HFFc6 (cell line): ENCODE data around the gene IGFL4. TPM values are rescaled to one million over a fixed set of nuclear protein-coding genes. Genes with fewer than 3 reads are reported as not detected.

Source experiments
- DNase-seq: peaks from one replicate; pipeline ENCODE4 v3.0.0-alpha.2; 2018
- H3K27ac Mint-ChIP-seq: 2 replicates; pipeline ENCODE4 v1.8.0; 2020; ENCODE audit warnings: mild to moderate bottlenecking, mixed read lengths
- H3K27me3 Mint-ChIP-seq: 2 replicates; pipeline ENCODE4 v1.8.0; 2021; ENCODE audit warnings: mild to moderate bottlenecking, moderate library complexity, mixed read lengths; ENCODE audit not compliant: insufficient read depth
- H3K36me3 Mint-ChIP-seq: 2 replicates; pipeline ENCODE4 v1.8.0; 2021; ENCODE audit warnings: low read depth, mixed read lengths
- H3K4me1 Mint-ChIP-seq: 2 replicates; pipeline ENCODE4 v1.8.0; 2020; ENCODE audit warnings: low read depth, mixed read lengths
- H3K4me3 Mint-ChIP-seq: 2 replicates; pipeline ENCODE4 v1.8.0; 2020; ENCODE audit warnings: mild to moderate bottlenecking, moderate library complexity, mixed read lengths
- H3K9me3 Mint-ChIP-seq: 2 replicates; pipeline ENCODE4 v1.8.0; 2020; ENCODE audit warnings: mild to moderate bottlenecking, mixed read lengths
- microRNA-seq: library from miRNA; unstranded; fragments of <30 nt; microRNA quantifications from one replicate; pipeline ENCODE4, GENCODE V29; 2019
- total RNA-seq, 6 experiments: library from RNA; stranded (reverse); fragmentation: NEBNext Ultra II Directional; extraction: Animal tissue kit (Norgen Biotek cat#: 25700); gene quantifications; 2 replicates in 1 of 6; 3 replicates in 5 of 6; pipeline ENCODE4 v1.2.3, GENCODE V29; 2021
- TF ChIP-seq, protein P1 (sequence below): fragments of 200-600 bp; sonication (generic); IDR thresholded peaks from 2 replicates; pipeline ENCODE4 v1.5.0; 2021; ENCODE audit warnings: antibody characterized with exemption, mild to moderate bottlenecking

IGFL4 gene
- total RNA-seq, 6 experiments from 2014 or later, result not detected

DNA sequence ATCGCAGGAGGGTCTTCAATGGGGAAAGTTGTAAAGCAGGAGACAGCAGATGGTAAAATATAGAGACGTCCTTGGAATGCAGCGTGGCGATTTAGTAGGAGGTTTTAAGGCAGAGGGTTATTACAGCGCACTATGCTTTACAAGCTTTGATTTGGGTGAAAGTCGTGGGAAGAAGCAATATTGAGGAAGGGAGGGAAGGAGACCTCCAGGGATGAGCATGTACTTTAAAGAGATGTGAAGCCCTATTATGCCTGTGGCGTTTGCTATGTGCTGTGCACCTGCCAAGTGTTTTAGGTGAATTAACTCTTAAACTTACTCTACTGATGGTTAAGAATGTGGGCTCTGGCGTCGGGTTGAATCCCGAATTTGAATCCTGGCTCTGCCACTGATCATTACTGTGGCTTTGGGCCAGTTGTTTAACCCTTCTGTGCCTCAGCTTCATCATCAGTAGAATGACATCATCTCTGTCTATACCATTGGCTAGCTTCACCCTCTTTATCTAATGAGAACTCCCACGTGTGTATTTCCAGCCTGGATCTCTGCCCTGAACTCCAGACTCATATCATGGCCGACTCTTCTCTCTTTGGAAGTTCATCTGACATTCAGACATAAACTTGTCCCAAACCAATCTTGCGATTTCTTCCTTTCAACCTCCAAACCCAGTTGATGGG lies 45.0 kb downstream of the IGFL4 start:
- H3K27ac Mint-ChIP-seq, result no peak overlapping the region
- no peaks in the 10 kb centered on the region for H3K9me3 Mint-ChIP-seq
- H3K4me3 Mint-ChIP-seq, result no peak overlapping the region
- DNase-seq, result no peak
- peaks cover 8% of the 10 kb centered on the region for H3K36me3 Mint-ChIP-seq
- H3K4me1 Mint-ChIP-seq, result peaks cover 15% of the 10 kb centered on the region
- TF ChIP-seq, protein P1, sequence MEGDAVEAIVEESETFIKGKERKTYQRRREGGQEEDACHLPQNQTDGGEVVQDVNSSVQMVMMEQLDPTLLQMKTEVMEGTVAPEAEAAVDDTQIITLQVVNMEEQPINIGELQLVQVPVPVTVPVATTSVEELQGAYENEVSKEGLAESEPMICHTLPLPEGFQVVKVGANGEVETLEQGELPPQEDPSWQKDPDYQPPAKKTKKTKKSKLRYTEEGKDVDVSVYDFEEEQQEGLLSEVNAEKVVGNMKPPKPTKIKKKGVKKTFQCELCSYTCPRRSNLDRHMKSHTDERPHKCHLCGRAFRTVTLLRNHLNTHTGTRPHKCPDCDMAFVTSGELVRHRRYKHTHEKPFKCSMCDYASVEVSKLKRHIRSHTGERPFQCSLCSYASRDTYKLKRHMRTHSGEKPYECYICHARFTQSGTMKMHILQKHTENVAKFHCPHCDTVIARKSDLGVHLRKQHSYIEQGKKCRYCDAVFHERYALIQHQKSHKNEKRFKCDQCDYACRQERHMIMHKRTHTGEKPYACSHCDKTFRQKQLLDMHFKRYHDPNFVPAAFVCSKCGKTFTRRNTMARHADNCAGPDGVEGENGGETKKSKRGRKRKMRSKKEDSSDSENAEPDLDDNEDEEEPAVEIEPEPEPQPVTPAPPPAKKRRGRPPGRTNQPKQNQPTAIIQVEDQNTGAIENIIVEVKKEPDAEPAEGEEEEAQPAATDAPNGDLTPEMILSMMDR, result no peak
- no peaks in the 10 kb centered on the region; the same call in 1 of the 2 replicates for H3K27me3 Mint-ChIP-seq

DNA sequence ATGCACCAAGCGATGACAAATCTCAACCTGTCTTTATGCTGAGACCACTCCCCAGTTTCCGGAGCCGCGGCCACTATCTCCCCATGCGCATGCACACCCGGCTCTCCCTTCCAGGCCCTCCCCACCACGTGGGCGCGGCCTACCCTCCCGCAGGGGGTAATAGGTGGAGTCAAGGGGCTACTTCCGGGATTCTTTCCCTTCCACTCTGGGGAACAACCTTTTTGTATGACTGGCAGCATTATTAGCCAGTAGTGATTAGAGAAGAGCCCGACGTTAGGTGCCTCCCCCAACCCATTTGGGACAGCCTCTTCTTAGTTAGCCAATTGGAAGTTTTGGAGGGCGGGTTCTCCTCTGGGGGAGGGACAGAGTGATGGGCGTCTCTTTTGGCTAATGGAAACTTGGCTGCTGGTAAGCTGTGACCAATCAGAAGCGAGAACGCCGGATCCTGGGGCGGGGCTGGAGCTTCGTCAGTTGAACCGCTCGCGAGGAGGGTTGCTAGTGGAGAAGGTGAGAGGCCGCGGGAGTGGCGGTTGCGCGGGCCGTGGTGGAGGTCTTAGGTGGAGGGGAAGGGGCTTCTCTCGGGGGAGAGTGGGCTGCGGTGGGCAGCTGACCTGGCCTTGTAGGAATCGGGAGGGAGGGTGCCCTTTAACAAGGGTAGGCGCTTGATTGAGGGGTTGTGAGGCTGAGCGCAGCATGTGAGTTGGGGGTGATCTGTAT lies 45.6 kb downstream of the IGFL4 start, which contains the start of gene CCDC61:
Gene CCDC61 (plus strand): TSS at position 470 of the 717 bp plus-strand sequence. CDS start 7,552 bp downstream, outside the sequence.
- Mint-ChIP-seq H3K4me3 (no peak within 1 kb of the TSS), H3K9me3 (no peaks in the 10 kb centered on the region), H3K4me1 (peaks cover 11% of the 10 kb centered on the region), H3K27me3 (peaks cover 7% of the 10 kb centered on the region), H3K36me3 (peaks cover 8% of the 10 kb centered on the region), H3K27ac (no peak within 1 kb of the TSS)
- peak; percentile 100 for DNase-seq
- TF ChIP-seq, protein P1, result no peak

DNA sequence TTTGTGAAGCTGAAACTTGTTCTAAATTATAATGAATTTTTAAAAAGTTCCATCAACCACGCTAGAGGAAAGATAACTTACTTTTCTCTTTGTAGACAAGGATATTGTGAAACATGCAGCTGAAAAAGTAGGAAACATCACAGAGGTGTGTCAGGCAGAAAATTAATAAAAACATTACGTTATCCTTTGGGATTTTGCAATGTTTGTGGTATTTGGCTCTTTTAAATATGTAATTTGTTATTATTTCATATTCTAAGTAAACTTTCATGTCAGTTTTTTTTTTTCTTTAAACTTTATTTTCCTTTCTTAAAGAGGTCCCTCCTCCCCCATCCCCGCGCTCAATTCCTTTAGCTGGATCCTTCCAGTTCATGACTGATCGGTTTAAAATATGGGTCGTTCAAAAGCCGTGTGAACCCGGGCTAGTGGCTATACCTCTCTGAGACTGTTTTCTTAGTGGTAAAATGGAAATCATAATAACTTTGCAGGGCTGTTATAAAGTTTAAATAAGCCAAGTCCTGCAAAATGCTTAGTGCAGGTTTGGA lies 46.3 kb downstream of the IGFL4 start:
- no peaks in the 10 kb centered on the region for H3K9me3 Mint-ChIP-seq

DNA sequence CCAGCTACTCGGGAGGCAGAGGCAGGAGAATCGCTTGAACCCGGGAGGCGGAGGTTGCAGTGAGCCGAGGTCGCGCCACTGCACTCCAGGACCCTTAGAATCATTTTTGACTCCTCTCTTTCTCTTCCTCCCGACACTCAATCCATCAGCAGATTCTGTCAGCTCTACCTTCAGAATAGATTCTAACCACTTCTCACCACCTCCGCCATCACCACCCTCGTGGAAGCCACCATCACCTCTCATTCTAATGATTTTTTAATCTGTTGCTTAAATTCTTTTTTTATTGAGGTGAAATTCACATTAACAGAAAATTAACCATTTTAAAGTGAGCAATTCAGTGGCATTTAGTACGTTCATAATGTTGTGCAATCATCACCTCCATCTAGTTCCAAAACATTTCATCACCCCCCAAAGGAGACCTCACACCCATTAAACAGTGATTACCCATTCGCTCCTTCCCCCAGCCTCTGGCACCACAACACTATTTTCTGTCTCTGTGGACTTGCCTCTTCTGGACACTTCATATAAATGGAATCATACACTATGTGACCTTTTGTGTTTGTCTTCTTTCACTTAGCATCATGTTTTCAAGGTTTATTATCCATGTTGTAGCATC lies 50.6 kb downstream of the IGFL4 start:
- Mint-ChIP-seq H3K4me1 (no peaks in the 10 kb centered on the region), H3K4me3 (no peak overlapping the region), H3K27ac (no peak overlapping the region), H3K9me3 (no peaks in the 10 kb centered on the region), H3K27me3 (peaks cover 32% of the 10 kb centered on the region), H3K36me3 (no peaks in the 10 kb centered on the region)
- no peak for DNase-seq
- TF ChIP-seq, protein P1, result no peak

More for the DNA sequence above, 46.3 kb downstream of the IGFL4 start:
- Mint-ChIP-seq H3K27ac (no peak overlapping the region), H3K27me3 (peaks cover 12% of the 10 kb centered on the region), H3K4me1 (peaks cover 5% of the 10 kb centered on the region), H3K36me3 (peaks cover 8% of the 10 kb centered on the region), H3K4me3 (no peak overlapping the region)
- TF ChIP-seq, protein P1, result no peak
- DNase-seq, result no peak

Small RNA genes lying within 50 kb of the gene (microRNA-seq; reads per million reads assigned to microRNA genes)
- 281 reads per million, percentile 61 among the genes with 10 or more reads in this experiment for gene MIR769

Other genes with a start within 250 kb of the IGFL4 start
- gene DMWD, start 248.2 kb downstream of the IGFL4 start, total RNA-seq, result 10 to 100 TPM; 53.4 to 63.2 (median 55.3) TPM
- gene RSPH6A, start 225.7 kb downstream of the IGFL4 start, total RNA-seq, result under 1 TPM in 1 of 6 experiments, not detected in 5; 0.07 TPM
- gene SYMPK, start 177.9 kb downstream of the IGFL4 start, total RNA-seq, result 10 to 100 TPM; 59.6 to 74.8 (median 66.0) TPM
- gene FOXA3, start 176.7 kb downstream of the IGFL4 start, total RNA-seq, result not detected
- gene IRF2BP1, start 154.9 kb downstream of the IGFL4 start, total RNA-seq, result 10 to 100 TPM; 19.3 to 25.0 (median 21.8) TPM
- gene MYPOP, start 138.4 kb downstream of the IGFL4 start, total RNA-seq, result 10 to 100 TPM; 10.2 to 11.2 (median 10.5) TPM
- gene NANOS2, start 126.2 kb downstream of the IGFL4 start, total RNA-seq, result not detected
- under 1 TPM in 4 of 6 experiments, not detected in 2; 0.03 to 0.14 (median 0.10) TPM for gene NOVA2, start 67.1 kb downstream of the IGFL4 start, total RNA-seq
- gene CCDC61, start 45.5 kb downstream of the IGFL4 start, total RNA-seq, result 10 to 100 TPM in 3 of 6 experiments, 1 to 10 TPM in 3; 8.6 to 13.1 (median 11.0) TPM
- not detected for gene PGLYRP1, start 17.9 kb downstream of the IGFL4 start, total RNA-seq
- gene IGFL3, start 83.7 kb upstream of the IGFL4 start, total RNA-seq, result not detected
- gene IGFL2, start 107.2 kb upstream of the IGFL4 start, total RNA-seq, result not detected
- not detected for gene IGFL1, start 188.7 kb upstream of the IGFL4 start, total RNA-seq